BE2C (cell line): ENCODE results near the gene EPHA8.

Experiments
- DNase-seq: peaks from one replicate; pipeline ENCODE4 v3.0.0-alpha.2; 2020
- H3K27me3 ChIP-seq: fragments of 250-450 bp; sonication (Bioruptor Pico); 2 replicates; pipeline ENCODE4 v1.5.1; 2020; ENCODE audit warnings: mild to moderate bottlenecking
- H3K36me3 ChIP-seq: fragments of 250-450 bp; sonication (Bioruptor Pico); 2 replicates; pipeline ENCODE4 v1.5.1; 2020; ENCODE audit warnings: mild to moderate bottlenecking
- H3K4me1 ChIP-seq: fragments of 250-450 bp; sonication (Bioruptor Pico); 2 replicates; pipeline ENCODE4 v1.5.1; 2020
- H3K4me3 ChIP-seq: 2 replicates; pipeline ENCODE4 v1.5.1; 2011; ENCODE audit warnings: low read depth, low read length
- H3K9me3 ChIP-seq: fragments of 250-450 bp; sonication (Bioruptor Pico); 2 replicates; pipeline ENCODE4 v1.5.1; 2020
- TF ChIP-seq, protein P1 (sequence below): IDR thresholded peaks from 2 replicates; pipeline ENCODE4 v1.5.1; 2012; ENCODE audit warnings: mild to moderate bottlenecking, low read depth, low read length

EPHA8 gene

DNA sequence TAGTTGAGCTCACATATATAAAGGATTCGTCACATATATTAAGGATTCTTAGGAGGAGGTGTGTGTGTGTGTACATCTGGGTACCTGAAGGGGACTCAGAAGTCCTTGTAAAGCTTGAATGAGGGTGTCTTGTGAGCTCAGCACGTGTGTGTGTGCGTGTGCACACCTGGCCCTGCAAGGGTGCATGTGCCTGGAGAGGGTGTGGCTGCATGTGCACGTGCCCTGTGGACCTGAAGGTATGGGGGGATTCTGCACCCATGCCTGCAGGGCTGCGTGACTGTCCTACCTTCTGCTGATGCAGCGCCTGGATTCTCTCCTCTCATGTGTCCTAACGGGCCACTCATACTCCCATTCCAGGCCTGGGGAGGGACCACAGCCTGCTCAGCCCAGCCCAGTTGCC, 24.0 kb downstream of the EPHA8 start:
- Histone ChIP-seq H3K9me3 (no peaks in the 10 kb centered on the region), H3K36me3 (no peaks in the 10 kb centered on the region), H3K27me3 (no peaks in the 10 kb centered on the region), H3K4me3 (no peak overlapping the region), H3K4me1 (peaks cover 20% of the 10 kb centered on the region)
- TF ChIP-seq, protein P1, sequence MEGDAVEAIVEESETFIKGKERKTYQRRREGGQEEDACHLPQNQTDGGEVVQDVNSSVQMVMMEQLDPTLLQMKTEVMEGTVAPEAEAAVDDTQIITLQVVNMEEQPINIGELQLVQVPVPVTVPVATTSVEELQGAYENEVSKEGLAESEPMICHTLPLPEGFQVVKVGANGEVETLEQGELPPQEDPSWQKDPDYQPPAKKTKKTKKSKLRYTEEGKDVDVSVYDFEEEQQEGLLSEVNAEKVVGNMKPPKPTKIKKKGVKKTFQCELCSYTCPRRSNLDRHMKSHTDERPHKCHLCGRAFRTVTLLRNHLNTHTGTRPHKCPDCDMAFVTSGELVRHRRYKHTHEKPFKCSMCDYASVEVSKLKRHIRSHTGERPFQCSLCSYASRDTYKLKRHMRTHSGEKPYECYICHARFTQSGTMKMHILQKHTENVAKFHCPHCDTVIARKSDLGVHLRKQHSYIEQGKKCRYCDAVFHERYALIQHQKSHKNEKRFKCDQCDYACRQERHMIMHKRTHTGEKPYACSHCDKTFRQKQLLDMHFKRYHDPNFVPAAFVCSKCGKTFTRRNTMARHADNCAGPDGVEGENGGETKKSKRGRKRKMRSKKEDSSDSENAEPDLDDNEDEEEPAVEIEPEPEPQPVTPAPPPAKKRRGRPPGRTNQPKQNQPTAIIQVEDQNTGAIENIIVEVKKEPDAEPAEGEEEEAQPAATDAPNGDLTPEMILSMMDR = no peak
- no peak for DNase-seq

DNA sequence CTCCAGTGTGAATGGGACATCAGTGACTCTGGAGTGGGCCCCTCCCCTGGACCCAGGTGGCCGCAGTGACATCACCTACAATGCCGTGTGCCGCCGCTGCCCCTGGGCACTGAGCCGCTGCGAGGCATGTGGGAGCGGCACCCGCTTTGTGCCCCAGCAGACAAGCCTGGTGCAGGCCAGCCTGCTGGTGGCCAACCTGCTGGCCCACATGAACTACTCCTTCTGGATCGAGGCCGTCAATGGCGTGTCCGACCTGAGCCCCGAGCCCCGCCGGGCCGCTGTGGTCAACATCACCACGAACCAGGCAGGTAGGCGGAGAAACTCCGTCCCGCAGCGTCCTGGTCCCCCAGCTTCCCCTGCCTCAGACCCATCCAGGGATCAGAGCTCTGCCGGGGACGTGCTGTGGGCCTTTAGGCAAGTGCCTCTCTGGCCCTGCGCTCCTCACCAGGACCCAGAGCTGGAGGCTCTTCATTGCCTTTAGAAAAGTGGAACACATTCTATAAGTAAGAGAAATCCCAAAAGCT, 25.7 kb downstream of the EPHA8 start:
- DNase-seq = no peak
- TF ChIP-seq, protein P1 = no peak
- H3K4me3 ChIP-seq = no peak overlapping the region
- H3K4me1 ChIP-seq = peaks cover 6% of the 10 kb centered on the region; the same call in 1 of the 2 replicates
- H3K9me3 ChIP-seq = no peaks in the 10 kb centered on the region
- H3K27me3 ChIP-seq = no peaks in the 10 kb centered on the region
- H3K36me3 ChIP-seq = no peaks in the 10 kb centered on the region

DNA sequence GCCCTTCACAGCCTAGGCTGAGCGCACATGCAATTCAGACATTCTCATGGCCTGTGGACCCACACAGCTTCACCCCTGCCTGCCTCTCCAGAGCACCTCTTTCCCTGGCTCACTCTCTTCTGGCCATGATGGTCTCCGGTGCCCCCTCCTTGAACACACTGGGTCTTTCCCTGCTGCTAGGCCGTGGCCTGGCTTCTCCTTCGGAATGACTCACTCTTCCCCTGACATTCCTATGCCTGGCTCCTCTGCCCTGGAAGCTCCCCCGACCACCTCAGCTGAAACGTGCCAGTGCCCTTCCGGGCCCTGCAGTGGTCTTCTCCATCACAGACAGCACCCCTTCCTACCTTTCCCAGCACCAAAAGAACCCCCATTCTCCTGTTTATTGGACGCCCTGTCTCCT, 28.3 kb downstream of the EPHA8 start:
- Histone ChIP-seq H3K36me3 (no peaks in the 10 kb centered on the region), H3K27me3 (no peaks in the 10 kb centered on the region)
- TF ChIP-seq, protein P1 = no peak

DNA sequence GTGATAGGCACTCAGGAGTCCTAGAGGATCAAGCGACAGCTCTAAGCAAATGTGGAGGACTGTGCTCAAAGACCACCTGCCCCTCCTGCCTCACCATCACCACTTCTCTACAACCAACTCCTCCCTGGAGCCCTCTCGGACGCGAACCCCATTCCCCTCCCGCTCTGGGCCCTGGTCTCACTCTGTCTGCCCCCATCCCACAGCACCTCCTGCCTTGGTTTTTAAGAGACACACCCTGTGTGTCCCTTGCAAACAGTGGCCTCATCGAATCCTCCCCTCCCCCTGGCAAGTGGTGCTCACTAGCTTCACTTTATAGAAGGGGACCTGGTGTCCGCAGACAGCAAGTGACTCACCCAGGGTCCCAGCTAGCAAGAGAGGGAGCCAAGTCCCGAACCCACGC, 28.8 kb downstream of the EPHA8 start:
- no peaks in the 10 kb centered on the region for H3K9me3 ChIP-seq
- TF ChIP-seq, protein P1 = no peak
- no peaks in the 10 kb centered on the region for H3K4me1 ChIP-seq
- DNase-seq = no peak
- H3K36me3 ChIP-seq = no peaks in the 10 kb centered on the region
- H3K4me3 ChIP-seq = no peak overlapping the region
- no peaks in the 10 kb centered on the region for H3K27me3 ChIP-seq

More for the DNA sequence above, 28.3 kb downstream of the EPHA8 start:
- no peaks in the 10 kb centered on the region for H3K9me3 ChIP-seq
- no peak overlapping the region for H3K4me3 ChIP-seq
- no peaks in the 10 kb centered on the region for H3K4me1 ChIP-seq
- no peak for DNase-seq

DNA sequence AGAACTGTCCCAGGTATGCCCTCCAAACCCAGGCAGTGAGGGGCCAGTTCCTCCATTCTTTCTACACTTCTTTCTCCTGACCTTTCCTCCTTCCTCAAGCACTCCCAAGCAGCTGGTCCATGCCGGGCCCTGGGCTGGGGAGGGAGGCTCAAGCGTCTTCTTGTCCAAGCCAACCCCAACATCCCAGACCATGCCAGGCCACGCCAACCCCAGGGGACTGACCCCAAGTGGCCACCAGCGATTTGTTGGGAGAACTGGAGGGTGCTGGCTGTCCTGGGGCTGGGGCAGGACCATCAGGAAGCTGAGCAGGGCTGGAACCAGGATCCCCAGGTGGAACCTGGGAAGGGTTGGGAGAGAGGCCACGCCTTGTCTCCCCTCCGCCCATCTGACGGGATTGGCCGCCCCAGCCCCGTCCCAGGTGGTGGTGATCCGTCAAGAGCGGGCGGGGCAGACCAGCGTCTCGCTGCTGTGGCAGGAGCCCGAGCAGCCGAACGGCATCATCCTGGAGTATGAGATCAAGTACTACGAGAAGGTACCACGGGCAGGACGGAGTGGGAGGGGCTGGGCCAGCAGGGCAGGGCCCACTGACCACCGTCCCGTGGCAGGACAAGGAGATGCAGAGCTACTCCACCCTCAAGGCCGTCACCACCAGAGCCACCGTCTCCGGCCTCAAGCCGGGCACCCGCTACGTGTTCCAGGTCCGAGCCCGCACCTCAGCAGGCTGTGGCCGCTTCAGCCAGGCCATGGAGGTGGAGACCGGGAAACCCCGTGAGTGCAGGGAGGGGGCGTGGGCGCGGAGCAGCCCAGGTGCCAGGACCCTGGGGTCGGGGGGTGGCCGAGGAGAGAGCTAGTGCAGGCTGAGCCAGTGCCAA, 29.9 kb downstream of the EPHA8 start:
- Histone ChIP-seq H3K27me3 (no peaks in the 10 kb centered on the region), H3K4me1 (no peaks in the 10 kb centered on the region), H3K9me3 (no peaks in the 10 kb centered on the region), H3K36me3 (no peaks in the 10 kb centered on the region), H3K4me3 (no peak overlapping the region)
- DNase-seq = no peak
- TF ChIP-seq, protein P1 = no peak

DNA sequence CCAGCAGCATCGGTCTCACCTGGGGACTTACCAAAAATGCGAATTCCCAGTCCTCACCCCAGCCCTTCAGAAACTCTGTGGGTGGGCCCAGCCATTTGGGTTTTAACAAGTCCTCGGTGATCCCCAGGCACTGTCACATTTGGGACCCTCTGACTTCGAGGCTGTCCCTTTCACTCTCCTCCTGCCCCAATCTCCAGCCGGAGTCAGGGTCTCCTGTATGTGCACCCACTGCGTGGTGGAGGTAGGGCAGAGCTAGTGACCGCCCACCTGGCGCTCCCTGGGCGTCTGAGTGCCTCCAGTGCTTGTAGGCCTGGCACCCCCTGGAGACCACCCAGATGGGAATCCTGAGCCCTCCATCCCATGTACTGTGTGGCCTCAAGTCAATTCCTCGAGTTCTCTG, 31.1 kb downstream of the EPHA8 start:
- Histone ChIP-seq H3K9me3 (no peaks in the 10 kb centered on the region), H3K4me3 (no peak overlapping the region), H3K4me1 (no peaks in the 10 kb centered on the region), H3K27me3 (no peaks in the 10 kb centered on the region), H3K36me3 (no peaks in the 10 kb centered on the region)
- TF ChIP-seq, protein P1 = no peak
- DNase-seq = no peak
